HG02623 (cell line): ENCODE data around the gene HES6.

Experiments used
- ATAC-seq: cut with Tn5 transposase; IDR thresholded peaks from one replicate; pipeline ENCODE4 v1.9.1; 2021; ENCODE audit warnings: moderate library complexity; ENCODE audit not compliant: unreplicated experiment

Gene HES6

GRCh38 chr2:238239863-238240756 is at the start of gene HES6:
Gene HES6, minus strand, starts transcription at chr2:238240038. Its CDS starts 133 bp downstream, at chr2:238239905.
- peak; percentile 92 for ATAC-seq

- ATAC-seq, result no peak
Measured at GRCh38 chr2:238289574-238289973, 49.7 kb upstream of the HES6 start.

GRCh38 chr2:238288650-238289573 is 49.1 kb upstream of the HES6 start:
- peak; percentile 87 for ATAC-seq

- peak; percentile 34 for ATAC-seq
Measured at GRCh38 chr2:238287737-238288649, 48.2 kb upstream of the HES6 start, which contains the start of gene PER2. Gene PER2, minus strand, starts transcription at chr2:238288610. Its CDS starts 10,674 bp downstream, at chr2:238277936.

- ATAC-seq, result no peak
Measured at GRCh38 chr2:238286987-238287736, 47.3 kb upstream of the HES6 start.

- no peak for ATAC-seq
Measured at GRCh38 chr2:238286551-238286950, 46.7 kb upstream of the HES6 start.

- ATAC-seq, result no peak
Measured at GRCh38 chr2:238286095-238286494, 46.3 kb upstream of the HES6 start.

GRCh38 chr2:238285653-238286082 is 45.8 kb upstream of the HES6 start:
- no peak for ATAC-seq

GRCh38 chr2:238284802-238285515 is 45.1 kb upstream of the HES6 start:
- no peak for ATAC-seq

GRCh38 chr2:238282861-238283738 is 43.3 kb upstream of the HES6 start:
- no peak for ATAC-seq

- ATAC-seq, result no peak
Measured at GRCh38 chr2:238281826-238282480, 42.1 kb upstream of the HES6 start.

- no peak for ATAC-seq
Measured at GRCh38 chr2:238280083-238280825, 40.4 kb upstream of the HES6 start.

GRCh38 chr2:238279324-238279682 is 39.5 kb upstream of the HES6 start:
- no peak for ATAC-seq

- ATAC-seq, result no peak
Measured at GRCh38 chr2:238278626-238279323, 38.9 kb upstream of the HES6 start.

GRCh38 chr2:238277695-238278094 is 37.9 kb upstream of the HES6 start:
- ATAC-seq, result no peak

GRCh38 chr2:238274152-238274865 is 34.5 kb upstream of the HES6 start:
- ATAC-seq, result no peak
